GM12878 (cell line): ENCODE results near the gene DCLK2.

ENCODE experiments used
- MXI1 ChIP-seq: fragments of 150-350 bp; IDR thresholded peaks from 2 replicates; pipeline ENCODE4 v1.6.1; 2011; ENCODE audit warnings: low read depth, mild to moderate bottlenecking, inconsistent platforms, low read length, improper control_type of control experiment
- SUZ12 ChIP-seq: fragments of 200-600 bp; sonication (generic); IDR thresholded peaks from one replicate; pipeline ENCODE4 v1.6.1; 2018; ENCODE audit warnings: antibody characterized with exemption, mild to moderate bottlenecking; ENCODE audit not compliant: unreplicated experiment

DNA sequence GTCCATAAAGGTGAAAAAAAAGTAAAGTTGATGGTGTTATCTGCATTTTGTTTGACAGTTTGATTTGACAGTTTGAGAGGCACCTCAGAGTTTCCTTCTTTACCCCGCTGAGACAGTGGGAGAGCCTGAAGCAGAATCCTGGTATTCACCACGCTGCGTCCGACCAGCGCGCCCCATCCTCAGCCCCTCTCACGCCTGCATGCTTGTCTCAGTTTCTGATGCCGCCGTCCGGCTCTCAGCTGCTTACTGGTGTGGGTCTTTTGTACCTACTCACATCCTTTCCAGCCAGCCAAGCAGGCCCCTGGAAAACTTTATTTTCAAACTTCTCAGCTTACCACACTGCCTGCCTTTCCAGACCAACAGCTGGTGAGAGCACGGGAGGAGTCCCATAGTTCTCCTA is 175.2 kb downstream of the DCLK2 start:
- TF ChIP-seq SUZ12, result no peak
- no peak for TF ChIP-seq MXI1
